SHP77 (cell line): ENCODE data around the gene BPIFB2.

Experiments
- DNase-seq, 2 experiments: peaks; one replicate each; lab custom pipeline; 2025; lab: John Stamatoyannopoulos, UW

Gene BPIFB2

DNA sequence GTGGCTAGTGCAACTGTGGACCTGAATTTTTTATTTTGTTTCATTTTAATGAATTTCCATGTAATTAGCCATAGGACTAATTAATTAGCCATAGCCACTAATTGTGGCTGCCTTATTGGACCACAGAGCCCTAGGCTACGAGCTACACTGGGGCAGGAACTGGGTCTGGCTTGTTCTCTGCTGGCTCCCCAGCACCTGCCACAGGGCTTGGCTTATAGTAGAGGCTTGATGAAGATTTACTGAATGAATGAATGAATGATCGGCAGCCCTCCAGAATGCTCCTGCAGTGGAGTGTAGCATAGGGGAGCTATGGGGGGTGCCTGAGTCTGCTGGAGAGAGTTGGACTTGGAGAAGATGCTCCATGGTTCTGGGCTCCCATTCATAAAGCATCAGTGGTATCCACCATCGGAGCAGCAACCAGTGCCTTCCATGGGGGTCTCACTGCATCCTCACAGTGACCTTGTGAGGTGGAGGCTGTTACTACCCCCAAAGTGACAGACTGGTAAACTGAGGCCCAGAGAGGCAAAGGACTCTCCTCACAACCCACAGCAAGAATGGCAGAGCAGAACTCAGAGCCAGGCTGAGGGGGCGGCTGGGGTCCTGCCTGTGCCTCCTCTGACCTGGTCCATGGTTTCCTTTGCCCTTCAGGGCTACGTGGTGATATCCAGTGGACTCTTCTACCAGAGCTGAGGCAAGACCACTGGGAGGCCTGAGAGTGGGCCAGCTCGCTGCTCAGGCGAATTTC, 15.4 kb downstream of the BPIFB2 start:
- DNase-seq, result no peak

GRCh38 chr20:33023439-33024242, 16.1 kb downstream of the BPIFB2 start:
- no peak for DNase-seq

DNA sequence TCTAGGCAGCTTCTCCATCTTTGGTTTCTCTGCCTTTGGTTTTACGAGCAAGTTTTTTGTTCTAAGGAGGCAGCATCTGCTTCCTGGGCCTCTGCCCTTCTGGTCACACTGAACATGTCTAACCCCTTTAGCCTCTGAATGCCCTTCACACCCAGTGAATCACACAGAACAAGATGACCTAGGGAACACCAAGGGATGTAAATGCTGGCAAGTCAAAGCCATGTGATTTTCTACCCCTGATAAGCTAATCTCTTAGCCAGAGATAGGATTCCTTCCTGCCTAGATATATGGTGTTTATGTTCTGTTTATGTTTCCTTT, 16.7 kb downstream of the BPIFB2 start:
- no peak for DNase-seq

- no peak for DNase-seq
Observed at GRCh38 chr20:33024609-33025317, 17.3 kb downstream of the BPIFB2 start.

GRCh38 chr20:33025318-33025876, 17.9 kb downstream of the BPIFB2 start:
- DNase-seq, result no peak

GRCh38 chr20:33026072-33026778, 18.7 kb downstream of the BPIFB2 start:
- no peak for DNase-seq

GRCh38 chr20:33026779-33027759, 19.6 kb downstream of the BPIFB2 start:
- DNase-seq, result no peak

- no peak for DNase-seq
Observed at GRCh38 chr20:33027769-33028751, 20.6 kb downstream of the BPIFB2 start.

DNA sequence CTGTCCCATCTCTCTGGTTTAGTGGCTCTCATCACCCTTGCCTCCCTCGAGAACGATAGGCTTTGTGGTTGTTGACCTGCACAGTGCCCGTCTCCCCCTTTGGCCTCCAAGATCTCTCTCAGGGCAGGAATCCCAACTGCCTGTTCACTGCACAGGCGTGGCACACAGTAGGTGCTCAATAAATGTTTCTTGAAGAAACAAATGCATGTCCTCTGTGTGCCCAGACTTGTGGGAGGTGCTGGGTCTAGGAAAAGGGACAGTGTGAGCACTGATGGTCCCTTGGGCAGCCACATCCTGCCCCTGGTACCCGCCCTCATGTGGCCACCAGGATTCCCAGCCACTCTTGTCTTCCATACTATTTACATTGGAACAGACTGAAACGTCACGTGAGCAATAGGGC, 21.4 kb downstream of the BPIFB2 start:
- DNase-seq, result no peak

DNA sequence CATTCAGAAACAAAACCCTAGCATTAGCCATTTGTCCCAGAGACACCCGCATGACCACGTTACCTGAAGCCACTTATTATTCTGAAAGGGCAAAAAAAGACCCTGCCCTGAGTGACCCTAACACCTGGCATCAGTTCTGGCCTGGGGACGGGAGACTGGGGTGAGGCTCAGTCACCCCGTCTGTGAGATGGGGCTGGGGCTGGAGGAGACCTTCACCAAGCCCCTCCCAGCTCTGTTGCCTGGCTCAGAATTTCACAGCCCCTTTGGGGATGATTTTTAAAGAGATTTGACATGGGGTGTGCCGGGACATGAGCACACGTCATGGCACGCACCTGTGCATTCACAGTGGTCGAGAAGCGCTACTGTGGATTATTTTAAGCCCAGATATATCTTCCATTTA, 22.6 kb downstream of the BPIFB2 start:
- no peak for DNase-seq

- no peak for DNase-seq
Observed at GRCh38 chr20:33030569-33030968, 23.1 kb downstream of the BPIFB2 start.

GRCh38 chr20:33031531-33031930, 24.0 kb downstream of the BPIFB2 start, which contains the start of gene BPIFB6:
BPIFB6 (plus strand) TSS chr20:33031648; CDS start chr20:33031648, 0 bp downstream.
- DNase-seq, result no peak

DNA sequence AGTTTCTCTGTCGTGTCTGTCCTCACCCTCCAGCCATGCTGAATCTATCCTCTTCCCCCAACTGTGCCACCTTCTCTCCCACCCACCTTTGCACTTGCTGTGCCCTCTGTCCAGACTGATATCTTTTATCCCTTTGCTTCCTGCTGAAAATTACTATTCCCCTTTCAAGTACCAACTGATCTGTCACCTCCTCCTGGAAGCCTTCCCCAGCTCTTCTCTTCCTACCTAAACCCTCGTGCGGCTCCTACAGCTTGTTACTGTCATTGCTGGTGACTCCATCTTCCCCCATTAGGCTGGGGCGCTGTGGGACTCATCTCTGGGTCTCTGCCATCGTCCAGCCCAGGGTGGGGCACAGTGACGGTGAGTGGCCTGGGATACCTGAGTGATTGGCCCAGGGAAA, 25.1 kb downstream of the BPIFB2 start:
- no peak for DNase-seq

DNA sequence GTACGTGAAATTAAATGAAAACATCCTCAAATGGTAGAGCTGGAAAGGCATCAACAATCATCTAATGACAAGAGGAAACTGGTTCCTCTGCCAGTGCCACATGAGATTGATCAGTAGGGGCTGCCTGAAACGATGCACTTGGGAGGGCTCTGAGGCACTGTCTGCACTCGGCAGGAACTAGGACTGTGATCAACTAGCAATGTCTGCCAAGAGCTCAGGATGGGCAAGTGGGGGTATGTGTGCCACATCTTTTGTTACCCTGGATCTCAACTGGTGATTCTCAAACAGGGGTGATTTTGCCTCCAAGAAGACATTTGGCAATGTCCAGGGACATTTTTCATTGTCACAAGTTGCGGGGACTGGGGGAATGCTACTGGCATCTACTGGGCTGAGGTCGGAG, 25.9 kb downstream of the BPIFB2 start:
- no peak for DNase-seq

DNA sequence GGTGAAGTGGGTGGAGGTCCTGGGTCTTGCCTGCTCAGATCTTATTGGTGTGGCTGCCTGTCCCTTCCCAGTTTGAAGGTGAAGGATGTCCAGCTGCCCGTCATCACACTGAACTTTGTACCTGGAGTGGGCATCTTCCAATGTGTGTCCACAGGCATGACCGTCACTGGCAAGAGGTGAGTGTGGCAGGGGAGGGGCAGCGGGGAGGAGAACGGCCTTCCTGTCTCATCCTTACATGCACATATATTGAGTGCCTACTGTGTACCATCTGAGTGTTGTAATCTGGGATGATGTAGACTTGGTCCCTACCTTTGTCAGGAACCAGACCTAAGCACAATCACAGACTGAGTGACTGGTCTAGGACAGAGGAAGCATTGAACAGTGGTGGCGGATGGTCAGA, 26.6 kb downstream of the BPIFB2 start:
- DNase-seq, result no peak

GRCh38 chr20:33034901-33035492, 27.5 kb downstream of the BPIFB2 start:
- DNase-seq, result no peak

DNA sequence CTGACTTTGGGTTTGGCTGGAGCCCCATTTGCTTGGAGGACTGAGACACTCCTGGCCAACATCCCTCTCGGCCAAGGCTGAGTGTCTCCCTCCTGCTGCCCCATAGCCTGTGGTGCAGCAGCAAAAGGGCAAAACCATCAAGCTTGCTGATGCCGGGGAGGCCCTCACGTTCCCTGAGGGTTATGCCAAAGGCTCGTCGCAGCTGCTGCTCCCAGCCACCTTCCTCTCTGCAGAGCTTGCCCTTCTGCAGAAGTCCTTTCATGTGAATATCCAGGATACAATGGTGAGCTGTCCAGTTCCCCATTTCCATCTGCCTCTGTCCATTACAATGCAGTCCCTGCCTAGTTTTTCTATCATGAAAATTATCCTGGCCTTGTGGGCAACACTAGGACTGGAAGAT, 30.0 kb downstream of the BPIFB2 start:
- DNase-seq, result no peak

DNA sequence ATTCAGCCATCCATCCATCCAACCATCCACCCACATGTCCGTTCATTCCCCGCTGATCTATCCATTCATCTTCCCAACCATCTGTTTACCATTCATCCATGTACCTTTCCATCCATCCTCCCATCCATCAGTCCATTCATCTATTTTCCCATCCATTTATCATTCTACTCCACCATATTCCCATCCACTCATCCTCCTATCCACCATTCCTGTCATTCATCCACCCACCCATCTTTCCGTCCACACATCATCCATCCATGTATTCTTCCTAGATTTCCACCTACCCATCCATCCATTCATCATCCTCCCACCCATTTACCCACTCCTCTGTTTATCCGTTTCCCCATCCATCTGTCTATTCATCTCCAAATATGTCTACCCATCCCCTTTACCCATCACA, 30.7 kb downstream of the BPIFB2 start:
- DNase-seq, result no peak

DNA sequence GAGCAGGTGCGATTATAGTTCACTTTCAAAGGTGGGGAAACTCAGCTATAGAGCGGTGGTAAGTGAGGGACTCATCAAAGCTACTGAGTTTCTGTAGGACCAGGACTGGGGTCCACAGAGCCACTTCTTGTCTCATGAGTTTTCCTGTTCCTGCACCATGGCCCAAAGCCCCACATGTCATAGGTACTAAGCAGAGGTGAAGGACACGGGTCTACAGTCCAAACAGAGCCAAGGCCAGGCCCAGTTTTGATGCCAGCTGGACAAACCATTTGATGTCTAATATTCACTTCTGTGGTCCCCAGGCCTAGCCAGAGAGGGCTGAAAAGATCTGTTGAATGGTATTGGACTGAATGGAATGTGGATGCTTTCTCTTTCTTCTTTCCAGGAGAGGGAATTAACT, 34.9 kb downstream of the BPIFB2 start:
- no peak for DNase-seq
